Esophagus muscularis mucosa (tissue), 2 donors: Measurements from ENCODE around the gene ADAM8.

Experiments used
- POLR2A ChIP-seq: fragments of 450-650 bp; IDR thresholded peaks from one replicate; pipeline ENCODE4 v1.6.1; 2017; ENCODE audit warnings: antibody characterized with exemption, moderate library complexity, mild to moderate bottlenecking, low read depth
- POLR2AphosphoS5 ChIP-seq, 2 donors: sonication (generic); formaldehyde crosslinking; IDR thresholded peaks; one replicate each; pipeline ENCODE4 v1.6.1; 2017; ENCODE audit warnings: antibody characterized with exemption in 2 of 2

- TF ChIP-seq POLR2A (no peak), POLR2AphosphoS5 (IDR thresholded peaks at IDR 0.05) (peak in 1 of 2 donors; percentile 46)
These were observed 19.1 kb downstream of the ADAM8 start for GRCh38 chr10:133257489-133258065.
